Transverse colon (tissue), 4 donors: ENCODE data around the gene GPC1. TPM values are rescaled to one million over a fixed set of nuclear protein-coding genes. Genes with fewer than 3 reads are reported as not detected.

Experiments
- DNase-seq: peaks from one replicate; pipeline ENCODE4 v3.0.0-alpha.2; 2019
- H3K27ac ChIP-seq, 4 donors: fragments of 200-600 bp; sonication (generic); 2 replicates each; pipeline ENCODE4 v1.5.1; 2016 to 2018; ENCODE audit warnings: inconsistent platforms in 4 of 4
- H3K27me3 ChIP-seq: fragments of 200-600 bp; sonication (generic); 2 replicates; pipeline ENCODE4 v1.5.1; 2017; ENCODE audit warnings: inconsistent platforms
- H3K36me3 ChIP-seq, 4 donors: fragments of 200-600 bp; sonication (generic); 2 replicates each; pipeline ENCODE4 v1.5.1; 2017 to 2019; ENCODE audit warnings: inconsistent platforms in 4 of 4
- H3K4me1 ChIP-seq, 4 donors: fragments of 200-600 bp; sonication (generic); 2 replicates each; pipeline ENCODE4 v1.5.1; 2017 to 2020; ENCODE audit warnings: inconsistent platforms in 4 of 4
- H3K4me3 ChIP-seq, 4 donors: fragments of 200-600 bp; sonication (generic); 1 replicate in 1 of 4; 2 replicates in 3 of 4; pipeline versions ENCODE4 v1.5.1 to v1.6.1; 2017 to 2019; ENCODE audit warnings: inconsistent platforms in 4 of 4
- H3K9me3 ChIP-seq, 2 donors: fragments of 200-600 bp; sonication (generic); 2 replicates each; pipeline ENCODE4 v1.5.1; 2017 to 2019; ENCODE audit warnings: inconsistent platforms in 2 of 2
- EP300 ChIP-seq: sonication (generic); formaldehyde crosslinking; IDR thresholded peaks from one replicate; pipeline ENCODE4 v1.6.1; 2017; ENCODE audit warnings: antibody characterized with exemption, low read depth
- POLR2A ChIP-seq: fragments of 450-650 bp; IDR thresholded peaks from one replicate; pipeline ENCODE4 v1.6.1; 2016; ENCODE audit warnings: antibody characterized with exemption, mild to moderate bottlenecking, moderate library complexity
- POLR2AphosphoS5 ChIP-seq, 3 donors: sonication (generic); formaldehyde crosslinking; IDR thresholded peaks; one replicate each; pipeline ENCODE4 v1.6.1; 2016; ENCODE audit warnings: antibody characterized with exemption in 3 of 3
- WGBS, 2 donors: methylation state at CpG; one replicate each; pipeline ENCODE4 v1.1.5; 2018; ENCODE audit warnings: low coverage in 1 of 2; 5-methylcytosine and 5-hydroxymethylcytosine counted together
- in situ Hi-C, 4 donors: fragments of 200-750 bp; cut with MboI; loops; one replicate each; pipeline versions ENCODE4 v1.15.0 to v1.15.1; 2017; ENCODE audit warnings: low sequenced_read_pairs in 3 of 4, low pct_ligation_motif_present in 1 of 4, low pct_unique_long_range_greater_than_20kb in 1 of 4
- intact Hi-C: fragments of 100-400 bp; cut with DNase I; formaldehyde crosslinking; loops from one replicate; pipeline ENCODE4 v1.15.1; 2023; ENCODE audit warnings: low total_unique reads
- total RNA-seq, 4 donors: library from RNA; depleted of rRNA; stranded (reverse); fragments of >200 nt; gene quantifications; one replicate each; pipeline ENCODE4 v1.1.0, GENCODE V29; 2016
- TF ChIP-seq, protein P1 (sequence below), 5 experiments: fragments of 200-600 bp in 3 of 5; fragments of 450-650 bp in 2 of 5; sonication (generic) in 3 of 5; IDR thresholded peaks; 1 replicate in 2 of 5; 2 replicates in 3 of 5; pipeline ENCODE4 v1.5.1; 2016 to 2017; ENCODE audit warnings: antibody characterized with exemption in 5 of 5, inconsistent platforms in 3 of 5, mild to moderate bottlenecking in 2 of 5, moderate library complexity in 1 of 5

The GPC1 gene
- total RNA-seq, 4 donors from 2014 or later, result 10.4 to 31.8 (median 18.0) TPM

GRCh38 chr2:240500561-240501423 lies 65.3 kb downstream of the GPC1 start:
- no peak overlapping the region for H3K27ac ChIP-seq
- TF ChIP-seq EP300 (no peak), POLR2A (no peak), POLR2AphosphoS5 (IDR thresholded peaks at IDR 0.05) (no peak)
- TF ChIP-seq, protein P1, sequence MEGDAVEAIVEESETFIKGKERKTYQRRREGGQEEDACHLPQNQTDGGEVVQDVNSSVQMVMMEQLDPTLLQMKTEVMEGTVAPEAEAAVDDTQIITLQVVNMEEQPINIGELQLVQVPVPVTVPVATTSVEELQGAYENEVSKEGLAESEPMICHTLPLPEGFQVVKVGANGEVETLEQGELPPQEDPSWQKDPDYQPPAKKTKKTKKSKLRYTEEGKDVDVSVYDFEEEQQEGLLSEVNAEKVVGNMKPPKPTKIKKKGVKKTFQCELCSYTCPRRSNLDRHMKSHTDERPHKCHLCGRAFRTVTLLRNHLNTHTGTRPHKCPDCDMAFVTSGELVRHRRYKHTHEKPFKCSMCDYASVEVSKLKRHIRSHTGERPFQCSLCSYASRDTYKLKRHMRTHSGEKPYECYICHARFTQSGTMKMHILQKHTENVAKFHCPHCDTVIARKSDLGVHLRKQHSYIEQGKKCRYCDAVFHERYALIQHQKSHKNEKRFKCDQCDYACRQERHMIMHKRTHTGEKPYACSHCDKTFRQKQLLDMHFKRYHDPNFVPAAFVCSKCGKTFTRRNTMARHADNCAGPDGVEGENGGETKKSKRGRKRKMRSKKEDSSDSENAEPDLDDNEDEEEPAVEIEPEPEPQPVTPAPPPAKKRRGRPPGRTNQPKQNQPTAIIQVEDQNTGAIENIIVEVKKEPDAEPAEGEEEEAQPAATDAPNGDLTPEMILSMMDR (IDR thresholded peaks at IDR 0.05), result no peak
- H3K4me1 ChIP-seq, result no peaks in the 10 kb centered on the region
- intact Hi-C loops (no loop called here), in situ Hi-C loops (loop anchor here in 2 of 4 donors (25.0 kb wide), 1 partner anchor 212 kb away; no protein-coding TSS in a partner anchor)
- H3K36me3 ChIP-seq, result no peaks in the 10 kb centered on the region
- WGBS, 2 donors, result 96% methylated on average over 16 of the region's 24 CpGs; no CpG with 5 or more reads in 1 of the 2 donors
- H3K27me3 ChIP-seq, result no peaks in the 10 kb centered on the region
- H3K4me3 ChIP-seq, result no peak overlapping the region
- DNase-seq, result no peak
- no peaks in the 10 kb centered on the region for H3K9me3 ChIP-seq

GRCh38 chr2:240501531-240501991 lies 66.1 kb downstream of the GPC1 start:
- intact Hi-C loops, result no loop called here
- Histone ChIP-seq H3K36me3 (no peaks in the 10 kb centered on the region), H3K9me3 (no peaks in the 10 kb centered on the region), H3K27ac (no peak overlapping the region), H3K27me3 (no peaks in the 10 kb centered on the region), H3K4me1 (no peaks in the 10 kb centered on the region), H3K4me3 (no peak overlapping the region)
- in situ Hi-C loops, result loop anchor here in 2 of 4 donors (25.0 kb wide), 1 partner anchor 211 kb away; no protein-coding TSS in a partner anchor
- no peak for DNase-seq
- no peak for TF ChIP-seq EP300
- TF ChIP-seq POLR2A, result no peak
- TF ChIP-seq POLR2AphosphoS5 (IDR thresholded peaks at IDR 0.05), result no peak
- TF ChIP-seq, protein P1 (IDR thresholded peaks at IDR 0.05), result no peak
- 97% methylated on average over 11 of the region's 13 CpGs; no CpG with 5 or more reads in 1 of the 2 donors for WGBS, 2 donors

GRCh38 chr2:240502059-240502429 lies 66.6 kb downstream of the GPC1 start:
- no peak for DNase-seq
- H3K4me3 ChIP-seq, result no peak overlapping the region
- intact Hi-C loops (no loop called here), in situ Hi-C loops (loop anchor here in 2 of 4 donors (25.0 kb wide), 1 partner anchor 210 kb away; no protein-coding TSS in a partner anchor)
- no peak overlapping the region for H3K27ac ChIP-seq
- H3K4me1 ChIP-seq, result no peaks in the 10 kb centered on the region
- H3K27me3 ChIP-seq, result no peaks in the 10 kb centered on the region
- no peaks in the 10 kb centered on the region for H3K36me3 ChIP-seq
- H3K9me3 ChIP-seq, result no peaks in the 10 kb centered on the region
- 88% methylated on average over 5 of the region's 5 CpGs; no CpG with 5 or more reads in 1 of the 2 donors for WGBS, 2 donors
- TF ChIP-seq POLR2AphosphoS5 (IDR thresholded peaks at IDR 0.05) (no peak), EP300 (no peak), POLR2A (no peak)
- TF ChIP-seq, protein P1 (IDR thresholded peaks at IDR 0.05), result no peak

- Histone ChIP-seq H3K36me3 (no peaks in the 10 kb centered on the region), H3K27ac (no peak overlapping the region), H3K9me3 (no peaks in the 10 kb centered on the region), H3K4me1 (no peaks in the 10 kb centered on the region), H3K27me3 (no peaks in the 10 kb centered on the region), H3K4me3 (no peak overlapping the region)
- 92 to 100% methylated on average over 1 to 14 of the region's 14 CpGs for WGBS, 2 donors
- intact Hi-C loops (no loop called here), in situ Hi-C loops (loop anchor here in 2 of 4 donors (25.0 kb wide), 1 partner anchor 210 kb away; no protein-coding TSS in a partner anchor)
- TF ChIP-seq, protein P1 (IDR thresholded peaks at IDR 0.05), result no peak
- TF ChIP-seq POLR2A, result no peak
- TF ChIP-seq EP300, result no peak
- TF ChIP-seq POLR2AphosphoS5 (IDR thresholded peaks at IDR 0.05), result no peak
- DNase-seq, result no peak
Observed at GRCh38 chr2:240502430-240503121, 67.1 kb downstream of the GPC1 start.
